ENCODE results near the gene CTNNA2.

DNA sequence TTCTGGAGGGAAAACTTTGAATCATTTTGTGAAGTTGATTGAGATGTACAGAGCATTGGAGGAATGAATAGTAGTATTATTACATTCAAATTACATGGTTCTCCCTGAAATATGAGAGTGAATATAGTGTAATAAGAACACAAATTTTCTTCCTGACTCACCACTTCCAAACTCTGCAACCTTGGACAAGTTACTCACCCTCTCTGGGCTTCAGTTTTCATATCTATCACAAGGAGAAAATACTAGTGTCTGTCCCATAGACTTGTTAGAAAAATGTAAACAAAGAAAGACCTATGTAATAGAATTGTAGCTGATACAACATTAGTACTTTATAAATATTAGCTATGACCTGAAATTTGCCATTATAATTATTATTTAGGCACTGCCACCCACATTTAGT, 640.9 kb downstream of the CTNNA2 start:
- TF ChIP-seq POLR2AphosphoS5 (IDR thresholded peaks at IDR 0.05; ENCODE audit: low read depth, low read length) (no peak), TAF1 (IDR thresholded peaks at IDR 0.05; ENCODE audit: borderline replicate concordance, insufficient read depth, low read length) (no peak), SIN3A (IDR thresholded peaks at IDR 0.05; ENCODE audit: borderline replicate concordance, insufficient read depth, low read length) (no peak)
